HG03097 (cell line): ENCODE data around the gene CORO2A.
"Not testable (repeated sequence)": the region's sequence is repeated elsewhere in the genome, so short reads cannot be mapped to it uniquely, and the experiment has no call there.

Source experiments
- ATAC-seq: cut with Tn5 transposase; IDR thresholded peaks from one replicate; pipeline ENCODE4 v1.9.1; 2021; ENCODE audit not compliant: unreplicated experiment, low FRiP score

CORO2A gene

GRCh38 chr9:98191671-98192502, 550 bp downstream of the CORO2A start:
- no peak for ATAC-seq

GRCh38 chr9:98191181-98191608, 1.2 kb downstream of the CORO2A start:
- no peak for ATAC-seq

- ATAC-seq: no peak
These were observed 1.7 kb downstream of the CORO2A start for GRCh38 chr9:98190757-98191105.

GRCh38 chr9:98189412-98189811, 3.0 kb downstream of the CORO2A start:
- no peak for ATAC-seq

- no peak for ATAC-seq
These were observed 4.5 kb downstream of the CORO2A start for GRCh38 chr9:98187926-98188325.

- ATAC-seq: no peak
These were observed 6.2 kb downstream of the CORO2A start for GRCh38 chr9:98186236-98186635.

GRCh38 chr9:98185611-98186171, 6.7 kb downstream of the CORO2A start:
- no peak for ATAC-seq

GRCh38 chr9:98185021-98185567, 7.3 kb downstream of the CORO2A start:
- ATAC-seq: no peak

GRCh38 chr9:98184326-98184725, 8.1 kb downstream of the CORO2A start:
- ATAC-seq: no peak

GRCh38 chr9:98182889-98183599, 9.4 kb downstream of the CORO2A start:
- no peak for ATAC-seq

GRCh38 chr9:98182069-98182820, 10.2 kb downstream of the CORO2A start:
- no peak for ATAC-seq

- no peak for ATAC-seq
These were observed 10.7 kb downstream of the CORO2A start for GRCh38 chr9:98181746-98182068.

GRCh38 chr9:98180996-98181395, 11.4 kb downstream of the CORO2A start:
- no peak for ATAC-seq

- ATAC-seq: no peak
These were observed 13.3 kb downstream of the CORO2A start for GRCh38 chr9:98178874-98179850.

- ATAC-seq: no peak
These were observed 15.8 kb downstream of the CORO2A start for GRCh38 chr9:98176391-98177259.

GRCh38 chr9:98175762-98176161, 16.7 kb downstream of the CORO2A start:
- no peak for ATAC-seq

GRCh38 chr9:98175028-98175569, 17.3 kb downstream of the CORO2A start:
- no peak for ATAC-seq

GRCh38 chr9:98174502-98174918, 17.9 kb downstream of the CORO2A start:
- ATAC-seq: not testable (repeated sequence)
